WTC11 (cell line): ENCODE data around the gene PROZ.

ENCODE experiments used
- CBFB ChIP-seq: sonication (generic); formaldehyde crosslinking; IDR thresholded peaks from 2 replicates; pipeline ENCODE4 v1.8.1; 2022; ENCODE audit warnings: mild to moderate bottlenecking, low read depth, missing genetic modification reagents
- CREB1 ChIP-seq: sonication (generic); formaldehyde crosslinking; IDR thresholded peaks from 2 replicates; pipeline ENCODE4 v1.8.0; 2023; ENCODE audit warnings: mild to moderate bottlenecking, missing genetic modification reagents
- ESRRA ChIP-seq: sonication (generic); formaldehyde crosslinking; IDR thresholded peaks from 2 replicates; pipeline ENCODE4 v1.8.1; 2022; ENCODE audit warnings: mild to moderate bottlenecking, missing genetic modification reagents, borderline replicate concordance
- FOXP1 ChIP-seq: sonication (generic); formaldehyde crosslinking; IDR thresholded peaks from 2 replicates; pipeline ENCODE4 v1.8.0; 2022; ENCODE audit warnings: missing genetic modification reagents, mild to moderate bottlenecking, moderate library complexity, borderline replicate concordance
- NFYB ChIP-seq: sonication (generic); formaldehyde crosslinking; conservative IDR thresholded peaks from 2 replicates; pipeline ENCODE4 v1.8.0; 2022; ENCODE audit warnings: low read depth, missing genetic modification reagents
- TF ChIP-seq, protein P1 (sequence below): fragments of 200-600 bp; IDR thresholded peaks from 2 replicates; pipeline ENCODE4 v1.8.0; 2022; ENCODE audit warnings: antibody characterized with exemption
- TF ChIP-seq, protein P2 (sequence below): sonication (generic); formaldehyde crosslinking; IDR thresholded peaks from 2 replicates; pipeline ENCODE4 v1.8.1; 2023; ENCODE audit warnings: mild to moderate bottlenecking, moderate library complexity, missing genetic modification reagents
- TF ChIP-seq, protein P3 (sequence below): sonication (generic); formaldehyde crosslinking; IDR thresholded peaks from 2 replicates; pipeline ENCODE4 v1.8.1; 2023; ENCODE audit warnings: mild to moderate bottlenecking, missing genetic modification reagents, moderate library complexity
- TF ChIP-seq, protein P4 (sequence below): sonication (generic); formaldehyde crosslinking; conservative IDR thresholded peaks from 2 replicates; pipeline ENCODE4 v1.8.1; 2022; ENCODE audit warnings: mild to moderate bottlenecking, missing genetic modification reagents

DNA sequence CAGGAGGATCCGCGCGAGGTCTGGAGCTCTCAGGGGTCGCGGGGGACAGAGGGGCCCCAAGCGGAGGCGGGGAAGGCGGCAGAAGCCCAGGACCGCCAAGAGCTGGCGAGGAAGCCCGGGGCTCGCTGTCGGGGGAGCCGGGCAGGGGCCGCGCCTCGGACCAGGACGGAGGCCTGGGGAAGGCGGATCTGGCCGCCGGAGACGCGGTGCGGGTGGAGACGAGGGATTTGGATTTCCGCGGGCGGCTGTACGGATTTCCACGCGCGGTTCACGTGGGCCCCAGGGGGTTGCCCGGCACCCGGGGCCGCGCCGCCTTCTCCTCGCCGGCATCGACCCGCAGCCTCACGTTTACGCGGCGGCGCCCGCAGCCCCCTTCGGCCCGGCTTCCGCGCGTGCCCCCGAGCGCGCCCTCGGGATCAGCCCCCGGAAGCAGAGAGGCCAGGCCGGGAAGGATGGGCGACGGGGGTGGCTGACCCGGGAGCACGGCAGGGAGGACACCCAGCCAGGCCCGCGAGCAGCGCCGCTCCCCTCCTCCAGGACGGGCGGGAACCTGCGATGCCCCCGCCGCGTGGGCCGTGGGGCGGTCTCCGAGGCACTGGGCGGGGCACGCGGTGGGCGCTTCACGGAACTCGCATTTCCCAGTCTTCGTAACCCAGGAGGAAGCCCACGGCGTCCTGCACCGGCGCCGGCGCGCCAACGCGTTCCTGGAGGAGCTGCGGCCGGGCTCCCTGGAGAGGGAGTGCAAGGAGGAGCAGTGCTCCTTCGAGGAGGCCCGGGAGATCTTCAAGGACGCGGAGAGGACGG lies 48.2 kb upstream of the PROZ start:
- TF ChIP-seq, protein P1, sequence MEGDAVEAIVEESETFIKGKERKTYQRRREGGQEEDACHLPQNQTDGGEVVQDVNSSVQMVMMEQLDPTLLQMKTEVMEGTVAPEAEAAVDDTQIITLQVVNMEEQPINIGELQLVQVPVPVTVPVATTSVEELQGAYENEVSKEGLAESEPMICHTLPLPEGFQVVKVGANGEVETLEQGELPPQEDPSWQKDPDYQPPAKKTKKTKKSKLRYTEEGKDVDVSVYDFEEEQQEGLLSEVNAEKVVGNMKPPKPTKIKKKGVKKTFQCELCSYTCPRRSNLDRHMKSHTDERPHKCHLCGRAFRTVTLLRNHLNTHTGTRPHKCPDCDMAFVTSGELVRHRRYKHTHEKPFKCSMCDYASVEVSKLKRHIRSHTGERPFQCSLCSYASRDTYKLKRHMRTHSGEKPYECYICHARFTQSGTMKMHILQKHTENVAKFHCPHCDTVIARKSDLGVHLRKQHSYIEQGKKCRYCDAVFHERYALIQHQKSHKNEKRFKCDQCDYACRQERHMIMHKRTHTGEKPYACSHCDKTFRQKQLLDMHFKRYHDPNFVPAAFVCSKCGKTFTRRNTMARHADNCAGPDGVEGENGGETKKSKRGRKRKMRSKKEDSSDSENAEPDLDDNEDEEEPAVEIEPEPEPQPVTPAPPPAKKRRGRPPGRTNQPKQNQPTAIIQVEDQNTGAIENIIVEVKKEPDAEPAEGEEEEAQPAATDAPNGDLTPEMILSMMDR: no peak
- TF ChIP-seq ESRRA (CRISPR knock-in tag) (no peak), FOXP1 (CRISPR knock-in tag) (peak; percentile 52; the same call in 1 of the 2 replicates), CREB1 (CRISPR knock-in tag) (no peak), NFYB (CRISPR knock-in tag) (no peak), CBFB (CRISPR knock-in tag) (no peak)
- TF ChIP-seq, protein P2, sequence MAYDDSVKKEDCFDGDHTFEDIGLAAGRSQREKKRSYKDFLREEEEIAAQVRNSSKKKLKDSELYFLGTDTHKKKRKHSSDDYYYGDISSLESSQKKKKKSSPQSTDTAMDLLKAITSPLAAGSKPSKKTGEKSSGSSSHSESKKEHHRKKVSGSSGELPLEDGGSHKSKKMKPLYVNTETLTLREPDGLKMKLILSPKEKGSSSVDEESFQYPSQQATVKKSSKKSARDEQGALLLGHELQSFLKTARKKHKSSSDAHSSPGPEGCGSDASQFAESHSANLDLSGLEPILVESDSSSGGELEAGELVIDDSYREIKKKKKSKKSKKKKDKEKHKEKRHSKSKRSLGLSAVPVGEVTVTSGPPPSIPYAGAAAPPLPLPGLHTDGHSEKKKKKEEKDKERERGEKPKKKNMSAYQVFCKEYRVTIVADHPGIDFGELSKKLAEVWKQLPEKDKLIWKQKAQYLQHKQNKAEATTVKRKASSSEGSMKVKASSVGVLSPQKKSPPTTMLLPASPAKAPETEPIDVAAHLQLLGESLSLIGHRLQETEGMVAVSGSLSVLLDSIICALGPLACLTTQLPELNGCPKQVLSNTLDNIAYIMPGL (CRISPR knock-in tag): no peak; the same call in 1 of the 2 replicates
- TF ChIP-seq, protein P3, sequence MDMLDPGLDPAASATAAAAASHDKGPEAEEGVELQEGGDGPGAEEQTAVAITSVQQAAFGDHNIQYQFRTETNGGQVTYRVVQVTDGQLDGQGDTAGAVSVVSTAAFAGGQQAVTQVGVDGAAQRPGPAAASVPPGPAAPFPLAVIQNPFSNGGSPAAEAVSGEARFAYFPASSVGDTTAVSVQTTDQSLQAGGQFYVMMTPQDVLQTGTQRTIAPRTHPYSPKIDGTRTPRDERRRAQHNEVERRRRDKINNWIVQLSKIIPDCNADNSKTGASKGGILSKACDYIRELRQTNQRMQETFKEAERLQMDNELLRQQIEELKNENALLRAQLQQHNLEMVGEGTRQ: no peak
- TF ChIP-seq, protein P4, sequence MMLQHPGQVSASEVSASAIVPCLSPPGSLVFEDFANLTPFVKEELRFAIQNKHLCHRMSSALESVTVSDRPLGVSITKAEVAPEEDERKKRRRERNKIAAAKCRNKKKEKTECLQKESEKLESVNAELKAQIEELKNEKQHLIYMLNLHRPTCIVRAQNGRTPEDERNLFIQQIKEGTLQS (CRISPR knock-in tag): no peak
